ENCODE data around the gene FOXB1.

- TF ChIP-seq CTCF (conservative IDR thresholded peaks at IDR 0.05 in 1 of 2, IDR thresholded peaks at IDR 0.05 in 1 of 2; ENCODE audit: extremely low read depth in 1 of 2, insufficient read depth in 1 of 2, low read depth in 1 of 2, low read length in 2 of 2) (no peak), EZH2 (IDR thresholded peaks at IDR 0.05; ENCODE audit: borderline replicate concordance, low read length) (no peak)
Measured at GRCh38 chr15:59994526-59994887, 9.6 kb upstream of the FOXB1 start.
